Erythroblast (primary cell): ENCODE measurements around the gene SPDYC.

Source experiments
- GATA1 ChIP-seq: IDR thresholded peaks from 2 replicates; pipeline ENCODE4 v1.6.1; 2011; ENCODE audit warnings: low read depth, mild to moderate bottlenecking, control low read depth, low read length, moderate library complexity
- POLR2A ChIP-seq: IDR thresholded peaks from 2 replicates; pipeline ENCODE4 v1.6.1; 2011; ENCODE audit warnings: mild to moderate bottlenecking, low read length

DNA sequence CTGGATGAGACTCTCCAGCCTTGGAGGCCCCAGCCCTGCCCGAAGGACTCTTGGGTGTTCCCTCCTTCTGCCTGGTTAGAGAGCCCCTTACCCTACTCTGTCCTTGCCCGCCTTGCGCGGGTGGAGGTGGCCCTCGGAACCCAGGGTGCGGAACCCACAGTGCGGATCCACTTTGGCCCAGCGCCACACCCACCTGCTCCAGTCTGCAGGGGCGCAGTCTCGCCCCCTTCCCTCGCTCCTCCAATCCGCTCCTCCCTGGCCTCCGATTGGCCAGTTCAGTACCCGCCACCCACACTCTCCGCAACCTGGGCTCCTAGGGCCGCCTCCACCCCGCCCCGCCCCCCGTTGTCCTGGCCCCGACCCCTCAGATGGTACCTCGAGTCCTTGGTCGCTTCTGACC lies 14.1 kb downstream of the SPDYC start:
- TF ChIP-seq POLR2A (no peak), GATA1 (no peak)
